CD4-positive, alpha-beta T cell treated with Interleukin-17A for 1 hour (primary cell): ENCODE measurements around the gene EMP3.
A peak's percentile ranks its signal among the peaks of the same experiment; 100 is the strongest.
"Not testable (repeated sequence)": the region's sequence is repeated elsewhere in the genome, so short reads cannot be mapped to it uniquely, and the experiment has no call there.

Experiments
- DNase-seq: peaks from one replicate; pipeline ENCODE4 v3.0.0-alpha.2; 2020

Gene EMP3, protein sequence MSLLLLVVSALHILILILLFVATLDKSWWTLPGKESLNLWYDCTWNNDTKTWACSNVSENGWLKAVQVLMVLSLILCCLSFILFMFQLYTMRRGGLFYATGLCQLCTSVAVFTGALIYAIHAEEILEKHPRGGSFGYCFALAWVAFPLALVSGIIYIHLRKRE

DNA sequence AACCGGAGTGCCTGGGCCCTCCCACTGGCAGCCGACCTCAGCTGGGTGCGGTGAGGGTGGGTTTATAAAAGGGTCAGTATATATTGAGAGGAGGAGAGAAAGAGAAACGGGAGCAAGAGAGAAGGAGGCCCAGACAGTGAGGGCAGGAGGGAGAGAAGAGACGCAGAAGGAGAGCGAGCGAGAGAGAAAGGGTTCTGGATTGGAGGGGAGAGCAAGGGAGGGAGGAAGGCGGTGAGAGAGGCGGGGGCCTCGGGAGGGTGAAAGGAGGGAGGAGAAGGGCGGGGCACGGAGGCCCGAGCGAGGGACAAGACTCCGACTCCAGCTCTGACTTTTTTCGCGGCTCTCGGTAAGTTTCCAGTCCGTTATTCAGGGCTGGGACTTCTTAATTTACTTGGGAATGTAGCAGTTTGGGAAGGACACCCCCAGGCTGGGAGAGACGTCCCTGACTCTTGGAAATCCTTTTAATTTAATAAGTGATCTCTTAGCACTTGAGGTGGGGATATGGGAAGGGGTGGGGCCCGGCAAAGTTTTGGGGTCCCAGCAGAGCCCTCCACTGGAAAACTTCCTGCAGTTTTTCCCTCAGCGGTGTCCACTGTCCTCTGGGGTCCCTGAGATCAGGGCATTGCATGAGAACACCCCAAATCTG is at the start of gene EMP3:
TSS of gene EMP3 (plus strand) at position 288 of the 646 bp plus-strand sequence. CDS start 1,293 bp downstream, outside the sequence.
- peak; percentile 93 for DNase-seq

DNA sequence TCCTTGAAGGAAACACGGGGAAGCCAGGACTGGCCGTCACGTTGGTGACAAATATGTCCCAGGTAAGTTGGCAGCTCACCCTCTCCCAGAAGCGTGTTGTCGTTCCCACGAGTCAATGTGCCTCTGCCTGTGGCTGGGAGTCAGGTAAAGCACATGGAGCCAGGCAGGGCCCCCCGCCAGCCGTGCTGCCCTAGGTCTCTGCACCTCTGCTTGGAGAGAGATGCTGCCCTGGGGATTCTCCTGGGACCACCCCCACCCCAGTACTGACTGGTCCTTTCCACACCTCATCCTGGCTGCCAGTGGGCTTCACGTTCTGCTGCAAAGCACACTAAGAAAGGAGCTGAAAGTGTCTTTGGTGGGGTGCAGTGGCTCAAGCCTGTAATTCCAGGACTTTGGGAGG is 45.6 kb upstream of the EMP3 start:
- no peak for DNase-seq

DNA sequence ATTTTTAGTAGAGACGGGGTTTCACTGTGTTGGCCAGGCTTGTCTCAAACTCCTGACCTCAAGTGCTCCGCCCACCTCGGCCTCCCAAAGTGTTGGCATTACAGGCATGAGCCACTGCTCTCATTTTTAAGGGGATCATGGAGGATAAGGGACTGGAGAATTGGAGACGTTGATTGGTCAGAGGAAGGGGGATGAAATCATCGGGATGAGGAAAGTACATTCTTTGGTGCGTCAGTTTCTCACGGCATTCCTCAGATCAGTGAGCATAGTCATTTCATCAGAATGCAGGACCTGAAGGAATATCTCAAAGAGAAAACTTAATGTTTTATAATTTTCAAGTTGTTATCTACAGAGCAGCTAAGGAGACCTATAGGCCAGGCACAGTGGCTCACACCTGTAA is 41.4 kb upstream of the EMP3 start:
- DNase-seq = no peak

DNA sequence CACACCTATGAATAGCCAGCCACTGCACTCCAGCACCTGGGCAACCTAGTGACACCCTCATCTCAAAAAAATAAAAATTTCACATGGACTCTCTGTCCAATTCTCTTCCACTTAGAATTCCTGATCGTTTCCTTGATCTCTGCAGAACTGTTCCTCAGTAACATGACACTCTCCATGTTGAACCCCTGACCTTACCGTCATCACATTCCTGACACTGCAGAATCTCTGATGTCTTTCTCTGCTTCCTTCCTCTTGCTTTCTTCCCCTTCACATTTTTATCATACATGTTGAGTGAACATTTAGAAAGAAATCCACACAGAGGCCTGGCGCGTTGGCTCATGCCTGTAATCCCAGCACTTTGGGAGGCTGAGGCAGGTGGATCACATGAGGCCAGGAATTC is 40.5 kb upstream of the EMP3 start:
- DNase-seq = no peak

DNA sequence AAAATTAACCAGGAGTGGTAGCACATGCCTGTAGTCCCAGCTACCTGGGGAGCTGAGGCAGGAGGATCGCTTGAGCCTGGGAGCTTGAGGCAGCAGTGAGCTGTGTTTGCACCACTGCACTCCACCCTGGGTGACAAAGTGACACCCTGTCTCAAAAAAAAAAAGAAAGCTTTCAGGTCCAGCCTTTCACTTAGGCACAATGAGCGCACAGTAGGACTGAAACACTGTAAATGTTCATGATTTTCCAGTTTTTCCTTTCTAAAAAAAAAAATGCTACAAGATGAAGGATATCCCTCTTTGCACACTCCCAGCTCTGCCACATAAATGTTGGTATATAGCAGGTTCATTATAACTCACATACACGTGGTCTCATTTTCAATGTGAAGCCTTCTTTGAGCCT is 37.6 kb upstream of the EMP3 start:
- no peak for DNase-seq

DNA sequence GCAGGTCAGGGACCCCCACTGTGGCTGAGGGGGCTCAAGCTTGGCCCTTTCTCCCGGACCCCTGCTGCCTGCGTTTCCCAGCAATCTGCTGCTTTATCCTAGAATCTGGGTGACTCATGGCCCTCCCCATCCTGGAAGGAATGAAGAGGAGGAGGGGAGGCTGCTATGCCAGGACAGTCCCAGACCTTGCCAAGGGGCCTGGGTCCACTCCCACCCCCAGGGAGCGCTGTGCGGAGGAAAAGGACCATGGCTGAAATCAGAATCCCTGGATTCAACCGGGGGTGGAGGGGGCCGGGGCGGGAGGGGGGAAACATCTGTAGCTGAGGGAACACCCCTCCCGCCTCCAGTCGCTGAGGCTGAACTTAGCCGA is 35.0 kb upstream of the EMP3 start:
- no peak for DNase-seq

DNA sequence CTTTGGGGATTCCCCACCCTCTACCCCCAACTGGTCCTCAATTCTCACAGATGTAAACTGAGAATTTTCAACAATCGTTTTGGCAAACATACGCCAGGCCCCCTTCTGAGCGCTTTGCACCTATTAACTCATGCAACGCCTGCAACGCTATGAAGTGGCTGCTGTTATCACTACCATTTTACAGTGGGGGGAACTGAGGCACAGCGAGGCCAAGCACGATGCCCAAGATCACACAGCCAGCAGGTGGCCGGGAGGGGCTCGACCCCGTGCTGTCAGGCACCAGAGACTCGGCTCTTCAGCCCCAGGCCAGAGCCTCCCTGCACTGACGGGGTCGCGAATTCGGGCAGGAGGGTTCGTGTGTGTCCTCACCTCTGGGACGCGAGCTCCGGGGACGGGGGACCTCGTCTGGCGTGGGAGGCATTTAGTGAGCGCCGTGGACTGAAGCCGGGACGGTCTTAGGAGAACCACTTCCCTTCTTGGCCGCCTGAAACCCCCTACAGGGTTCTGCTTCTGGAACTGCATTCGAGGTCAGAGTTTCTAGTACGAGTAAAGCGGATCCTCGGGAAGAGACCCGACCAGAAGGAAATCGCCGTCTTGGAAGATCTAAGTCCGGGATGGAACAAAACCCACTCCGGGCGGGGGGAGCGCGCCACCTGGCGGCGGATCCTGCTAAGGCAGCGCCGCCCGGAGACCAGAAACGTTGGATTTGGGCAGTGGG is 34.4 kb upstream of the EMP3 start:
- peak; percentile 58 for DNase-seq

DNA sequence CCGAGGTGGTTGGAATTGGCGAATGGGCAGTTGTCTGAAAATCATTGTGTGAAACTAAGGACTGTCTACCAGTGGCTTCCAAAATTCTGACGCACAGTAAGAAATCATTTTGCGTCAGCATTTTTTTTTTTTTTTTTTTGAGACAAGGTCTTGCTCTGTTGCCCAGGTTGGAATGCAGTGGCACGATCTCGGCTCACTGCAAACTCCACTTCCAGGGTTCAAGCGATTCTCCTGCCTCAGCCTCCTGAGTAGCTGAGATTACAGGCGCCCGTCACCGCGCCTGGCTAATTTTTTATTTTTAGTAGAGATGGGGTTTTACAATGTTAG is 33.9 kb upstream of the EMP3 start:
- not testable (repeated sequence) for DNase-seq

DNA sequence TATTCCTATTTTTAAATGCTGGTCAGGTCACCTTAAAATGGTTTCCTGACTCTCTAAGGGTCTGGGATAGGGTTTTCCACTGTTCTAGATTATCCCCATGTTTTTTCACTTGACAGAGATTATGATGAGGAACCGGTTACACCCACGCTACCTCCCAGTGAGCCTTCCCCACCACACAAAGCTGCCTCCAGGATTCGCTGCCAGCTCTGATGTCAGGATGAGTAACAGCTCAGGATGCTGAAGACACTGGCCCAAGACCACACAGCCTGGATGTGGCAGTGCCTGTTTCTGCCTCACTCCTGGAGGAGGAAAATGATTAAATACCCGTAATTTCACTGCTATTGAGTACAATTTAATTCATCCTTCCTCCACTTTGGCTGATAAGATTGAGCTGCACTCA is 32.6 kb upstream of the EMP3 start:
- DNase-seq = no peak

DNA sequence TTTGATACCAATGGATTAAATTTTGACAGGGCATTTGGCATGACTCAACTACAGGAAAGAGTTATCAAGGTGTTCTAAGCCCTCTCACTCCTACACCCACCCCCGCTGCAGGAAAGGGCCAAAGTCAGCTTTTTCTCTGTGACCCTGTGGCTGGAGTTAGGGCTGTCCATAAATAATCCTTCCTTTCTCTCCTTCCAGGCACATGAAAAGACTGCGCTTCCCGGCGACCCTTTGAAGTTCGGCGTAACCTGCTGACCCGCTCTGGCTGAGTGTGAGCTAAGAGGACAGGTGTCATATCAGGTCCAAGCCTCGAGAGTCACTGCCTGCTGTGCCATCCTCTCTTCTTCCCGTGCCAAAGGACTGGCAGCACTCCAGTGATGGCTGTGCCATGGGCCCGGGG is 29.9 kb upstream of the EMP3 start:
- no peak for DNase-seq

DNA sequence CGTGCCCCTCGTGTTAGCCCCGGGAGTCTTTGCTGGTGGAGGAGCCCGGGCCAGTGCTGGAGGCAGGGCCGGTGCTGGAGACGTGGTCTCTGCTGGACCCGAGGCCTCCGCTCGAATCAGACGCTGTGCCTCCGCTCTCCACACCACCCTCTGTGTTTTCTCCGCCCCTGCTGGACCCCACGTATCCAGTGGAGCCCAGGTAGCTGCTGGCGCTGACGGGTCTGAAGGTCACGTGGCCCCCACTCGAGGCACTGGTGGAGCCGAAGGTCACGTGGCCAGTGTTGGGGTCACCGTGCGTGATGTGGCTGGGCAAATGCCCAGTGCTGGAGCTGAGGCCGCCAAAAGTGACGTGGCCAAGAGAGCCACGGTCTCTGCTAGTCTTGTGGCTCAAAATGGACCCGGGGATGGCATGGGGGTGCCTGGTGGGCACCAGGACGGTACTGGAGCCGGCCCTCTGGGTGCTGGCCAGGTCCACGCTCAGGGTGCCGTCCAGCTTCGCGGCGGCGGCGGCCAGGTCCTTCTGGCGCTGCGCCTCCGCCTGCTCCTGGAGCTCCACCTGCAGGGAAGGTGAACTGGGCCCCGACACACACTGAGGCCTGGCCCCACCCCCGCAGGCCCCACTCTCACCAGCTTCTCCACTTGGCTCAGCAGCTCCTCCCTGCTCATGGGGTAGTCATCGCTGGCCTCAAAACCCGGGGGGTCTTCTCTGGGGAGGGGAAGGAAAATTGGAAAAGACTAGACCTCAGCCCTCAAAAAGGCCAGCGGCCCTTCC is 28.2 kb upstream of the EMP3 start:
- no peak for DNase-seq

DNA sequence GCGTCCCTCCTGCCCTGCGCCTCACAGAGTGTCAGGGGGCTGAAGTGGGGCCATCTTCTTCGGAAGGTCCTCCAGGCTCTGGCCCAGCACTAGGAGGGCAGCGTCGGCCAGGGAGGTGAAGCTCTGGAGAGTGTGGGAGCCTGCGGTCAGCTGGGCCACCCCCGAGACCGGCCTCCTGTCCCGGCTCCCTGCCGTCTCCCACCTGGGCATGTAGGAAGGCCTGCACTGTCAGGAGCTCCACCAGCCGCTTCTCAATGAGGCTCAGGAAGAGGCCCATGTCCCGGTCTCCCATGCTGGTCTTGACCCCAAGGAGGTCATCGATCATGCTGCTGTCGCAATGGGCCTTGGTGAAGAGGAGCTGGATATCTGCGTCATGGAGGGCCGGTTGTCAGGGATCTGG is 27.4 kb upstream of the EMP3 start:
- no peak for DNase-seq

DNA sequence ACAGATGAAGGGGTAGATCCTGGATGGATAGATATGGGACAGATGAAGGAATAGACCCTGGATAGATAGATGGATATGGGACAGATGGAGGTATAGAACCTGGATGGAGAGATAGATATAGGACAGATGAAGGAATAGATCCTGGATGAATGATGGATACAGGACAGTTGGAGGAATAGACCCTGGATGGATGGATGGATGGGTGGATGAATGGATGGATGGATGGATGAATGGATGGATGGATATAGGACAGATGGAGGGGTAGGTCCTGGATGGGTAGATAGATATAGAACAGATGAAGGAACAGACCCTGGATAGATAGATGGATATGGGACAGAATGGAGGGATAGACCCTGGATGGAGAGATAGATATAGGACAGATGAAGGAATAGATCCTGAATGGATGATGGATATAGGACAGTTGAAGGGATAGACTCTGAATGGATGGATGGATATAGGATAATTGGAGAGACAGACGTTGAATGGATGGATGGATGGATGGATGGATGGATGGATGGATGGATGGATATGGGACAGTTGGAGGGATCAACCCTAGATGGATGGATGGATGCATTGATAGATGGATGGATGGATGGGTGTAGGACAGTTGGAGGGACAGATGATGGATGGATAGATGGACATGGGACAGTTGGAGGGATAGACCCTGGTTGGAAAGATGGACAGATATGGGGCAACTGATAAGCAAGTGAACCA is 23.3 kb upstream of the EMP3 start:
- no peak for DNase-seq

DNA sequence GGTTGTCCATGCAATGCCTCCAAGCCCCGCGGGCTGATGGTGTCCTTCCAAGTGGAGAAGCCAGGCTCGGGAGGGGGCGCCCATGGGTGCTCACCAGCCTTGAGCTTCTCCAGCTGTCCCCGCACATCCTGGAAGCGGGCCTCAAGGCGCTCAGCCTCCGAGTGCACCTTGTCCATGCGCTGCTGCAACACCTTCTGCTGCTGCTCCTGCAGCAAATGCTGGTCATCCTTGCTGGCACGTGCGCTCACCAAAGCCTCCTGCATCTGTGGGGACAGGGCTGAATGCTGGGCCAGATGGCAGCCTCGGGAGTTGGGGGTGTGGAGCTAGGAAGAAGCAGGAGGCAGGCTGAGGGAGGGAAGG is 22.8 kb upstream of the EMP3 start:
- no peak for DNase-seq

DNA sequence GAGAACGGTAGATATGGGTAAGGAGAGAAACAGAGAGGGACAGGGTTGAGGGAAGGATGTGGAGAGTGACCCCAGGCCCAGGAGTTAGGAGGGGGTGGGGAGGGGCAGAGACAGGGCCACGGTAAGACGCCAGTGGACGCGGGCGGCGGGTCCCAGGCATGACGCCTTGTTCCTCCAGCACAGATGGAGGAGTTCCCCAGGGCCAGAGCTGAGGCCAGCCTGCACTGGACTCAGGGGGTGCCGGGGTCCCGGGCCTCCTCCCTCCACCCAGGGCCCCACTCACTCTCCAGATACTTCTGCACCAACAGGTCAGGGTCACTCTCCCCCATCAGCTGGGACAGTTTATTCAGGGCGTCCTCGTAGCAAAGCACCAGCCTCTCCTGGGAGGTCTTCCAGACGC is 22.0 kb upstream of the EMP3 start:
- no peak for DNase-seq

DNA sequence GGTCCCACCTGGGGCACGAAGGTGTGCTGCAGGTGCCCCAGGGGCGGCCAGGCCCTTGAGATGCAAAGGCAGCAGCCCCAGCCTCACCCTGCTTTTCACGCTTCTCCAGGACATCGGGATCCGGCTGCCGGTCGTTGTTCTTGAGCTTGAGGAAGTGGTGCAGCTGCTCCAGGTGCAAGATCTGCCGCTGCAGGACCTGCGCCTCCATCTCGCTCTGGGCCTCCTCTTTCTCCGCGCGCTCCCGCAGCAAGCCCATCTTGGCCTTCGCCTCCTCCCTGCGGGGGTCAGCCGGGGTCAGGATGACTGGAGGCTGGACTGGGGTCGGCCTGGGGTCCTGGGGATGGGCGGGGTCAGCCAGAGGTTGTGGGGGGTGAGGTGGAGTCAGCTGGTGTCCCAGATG is 21.5 kb upstream of the EMP3 start:
- DNase-seq = no peak

DNA sequence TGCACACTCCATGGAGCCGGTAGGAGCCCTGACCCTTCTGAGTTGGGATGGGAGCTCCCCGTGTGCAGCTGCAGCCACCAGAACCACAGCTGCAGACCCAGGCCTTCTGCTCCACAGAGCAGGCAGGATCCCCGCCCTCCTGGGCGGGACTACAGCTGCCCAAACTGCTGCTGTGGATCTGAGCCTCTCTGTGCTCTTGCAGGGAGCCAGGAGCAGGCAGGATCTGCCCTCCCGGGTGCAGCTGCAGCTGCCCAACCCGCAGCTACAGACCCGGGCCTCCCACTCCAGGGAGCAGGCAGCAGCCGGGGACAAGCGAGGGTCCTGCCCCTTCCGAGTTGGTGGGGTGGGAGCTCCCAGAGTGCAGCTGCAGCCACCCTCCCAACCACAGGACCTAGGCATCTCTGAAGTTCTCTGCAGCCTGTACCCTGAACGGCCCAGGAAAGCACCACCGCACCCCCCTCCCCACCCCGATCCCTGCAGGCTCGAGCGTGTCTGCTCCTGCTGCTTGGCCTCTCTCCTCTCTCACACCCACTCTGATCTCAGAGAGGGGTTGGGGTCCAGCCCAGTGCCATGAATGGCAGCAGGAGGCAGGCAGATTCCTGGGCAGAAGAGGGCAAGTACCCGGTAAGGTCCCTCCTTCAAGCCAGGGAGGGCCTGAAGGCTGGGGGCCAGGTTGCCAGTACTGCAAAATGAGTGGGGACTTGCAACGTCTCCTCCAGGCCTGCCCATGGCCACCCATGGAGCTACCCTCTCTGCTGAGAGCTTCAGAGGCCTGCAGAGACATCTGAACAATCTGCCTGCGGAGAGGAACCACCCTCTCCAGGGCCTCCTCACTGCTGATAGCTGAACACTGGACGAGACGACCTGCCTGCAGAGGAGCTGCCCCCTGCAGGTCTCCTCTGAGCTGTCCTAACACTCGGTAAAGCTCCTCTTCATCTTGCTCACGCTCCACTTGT is 16.4 kb upstream of the EMP3 start:
- DNase-seq = no peak

DNA sequence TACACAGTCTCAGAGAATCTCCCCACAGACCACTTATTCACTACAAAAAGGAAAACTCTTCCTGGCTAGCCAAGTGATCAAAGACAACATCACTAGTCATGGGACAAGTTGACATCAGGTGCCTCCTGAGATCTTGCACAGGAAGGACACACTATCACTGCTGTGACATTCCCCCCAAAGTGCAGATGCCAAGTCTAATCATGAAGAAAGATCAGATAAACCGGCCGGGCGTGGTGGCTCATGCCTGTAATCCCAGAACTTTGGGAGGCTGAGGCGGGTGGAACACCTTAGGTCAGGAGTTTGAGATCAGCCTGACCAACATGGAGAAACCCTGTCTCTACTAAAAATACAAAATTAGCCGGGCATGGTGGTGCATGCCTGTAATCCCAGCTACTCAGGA is 15.6 kb upstream of the EMP3 start:
- DNase-seq = not testable (repeated sequence)

DNA sequence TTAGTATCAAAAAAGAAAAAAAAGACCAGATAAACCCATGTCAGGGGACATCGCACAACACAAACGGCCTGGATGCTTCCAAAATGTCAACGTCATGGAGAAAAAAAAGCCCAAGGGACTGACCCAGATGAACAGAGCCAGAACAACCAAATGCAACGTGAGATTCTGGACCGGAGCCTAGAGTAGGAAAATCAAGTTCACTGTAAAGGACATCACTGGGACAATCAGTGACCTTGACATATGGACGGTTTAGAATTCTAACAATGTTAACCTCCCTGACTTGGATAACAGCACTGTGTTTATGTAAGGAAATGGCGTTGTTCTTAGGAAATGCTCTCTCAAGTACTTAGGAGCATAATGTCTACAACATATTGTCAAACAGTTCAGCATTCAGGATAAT is 15.1 kb upstream of the EMP3 start:
- DNase-seq = no peak

DNA sequence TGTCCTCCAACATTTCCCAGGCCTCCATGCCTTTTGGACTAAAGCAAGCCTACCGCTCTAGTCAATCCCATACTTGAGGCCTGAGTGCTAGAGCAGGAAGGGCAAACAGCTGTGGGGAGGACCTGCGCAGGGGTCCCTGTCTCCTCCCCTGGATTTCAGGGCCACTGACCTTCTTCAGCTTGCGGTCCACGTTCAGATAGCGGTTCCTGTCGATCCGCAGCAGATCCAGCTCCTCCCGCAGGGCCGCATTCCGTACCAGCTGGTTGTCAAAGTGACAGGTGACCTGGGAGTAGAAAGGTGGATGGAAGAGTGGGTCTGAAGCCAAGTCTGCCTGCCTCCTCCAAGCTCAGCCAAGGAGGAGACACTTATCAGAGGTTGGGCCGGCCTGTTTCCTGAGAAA is 14.0 kb upstream of the EMP3 start:
- no peak for DNase-seq

DNA sequence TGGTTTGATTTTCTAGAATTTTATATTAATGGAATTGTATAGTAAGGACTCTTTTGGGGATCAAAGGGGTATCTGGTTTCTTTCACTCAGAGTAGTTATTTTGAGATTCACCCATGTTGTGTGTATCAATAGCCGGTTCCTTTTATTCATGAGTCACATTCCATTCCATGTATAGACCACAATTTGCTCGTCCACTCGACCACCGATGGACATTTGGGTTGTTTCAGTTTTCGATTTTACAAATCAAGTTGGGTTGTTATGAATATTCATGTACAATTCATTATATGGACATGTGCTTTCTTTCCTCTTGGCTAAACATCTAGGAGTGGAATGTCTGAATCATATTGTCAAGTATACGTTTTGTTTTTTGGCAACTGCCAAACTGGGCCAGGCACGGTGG is 9.6 kb upstream of the EMP3 start:
- DNase-seq = no peak

DNA sequence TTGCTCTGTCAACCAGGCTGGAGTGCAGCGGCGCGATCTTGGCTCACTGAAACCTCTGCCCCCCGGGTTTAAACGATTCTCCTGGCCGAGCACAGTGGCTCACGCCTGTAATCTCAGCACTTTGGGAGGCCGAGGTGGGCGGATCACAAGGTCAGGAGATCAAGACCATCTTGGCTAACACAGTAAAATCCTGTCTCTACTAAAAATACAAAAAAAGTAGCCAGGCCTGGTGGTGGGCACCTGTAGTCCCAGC is 7.7 kb upstream of the EMP3 start:
- not testable (repeated sequence) for DNase-seq
